Activated CD8-positive, alpha-beta memory T cell treated with anti-CD3 and anti-CD28 coated beads for 36 hours (primary cell): ENCODE data around the gene DUT. TPM values are rescaled to one million over a fixed set of nuclear protein-coding genes. Genes with fewer than 3 reads are reported as not detected.

Experiments used
- CTCF ChIA-PET: fragments of 350-600 bp; sonication (Branson Sonifier 250); formaldehyde crosslinking; loops from one replicate; lab custom pipeline; 2021; ENCODE audit warnings: antibody characterized with exemption; lab: Charles Lee
- POLR2A ChIA-PET: fragments of 350-600 bp; sonication (Branson Sonifier 250); formaldehyde crosslinking; loops from one replicate; lab custom pipeline; 2021; ENCODE audit warnings: antibody characterized with exemption; lab: Charles Lee
- total RNA-seq, 2 experiments: library from RNA; stranded (reverse); gene quantifications; one replicate each; pipeline ENCODE4 v1.2.3, GENCODE V29; 2021

DUT gene
- total RNA-seq = 100 to 1,000 TPM; 473 to 474 TPM

- ChIA-PET POLR2A (interaction anchor here (0.6 to 1.0 kb wide), 3 partner anchors 480 to 888 kb away, joined by 3 read pairs; no protein-coding TSS in a partner anchor), CTCF (interaction anchor here (1.3 kb wide), 1 partner anchor 10 kb away, joined by 5 read pairs; no protein-coding TSS in a partner anchor)
Measured at GRCh38 chr15:48330855-48331795, at the start of gene DUT. Gene DUT (plus strand): TSS chr15:48331429. CDS start chr15:48331516, 87 bp downstream.

GRCh38 chr15:48281674-48282073 lies 49.6 kb upstream of the DUT start:
- ChIA-PET POLR2A (no interaction called here), CTCF (no interaction called here)

- ChIA-PET POLR2A (no interaction called here), CTCF (no interaction called here)
Measured at GRCh38 chr15:48282216-48282615, 49.0 kb upstream of the DUT start.

GRCh38 chr15:48283396-48284145 lies 47.7 kb upstream of the DUT start:
- CTCF ChIA-PET = no interaction called here
- POLR2A ChIA-PET = interaction anchor here (0.5 kb wide), 1 partner anchor 425 kb away, joined by 3 read pairs; no protein-coding TSS in a partner anchor

GRCh38 chr15:48285329-48286214 lies 45.7 kb upstream of the DUT start:
- POLR2A ChIA-PET = no interaction called here
- CTCF ChIA-PET = interaction anchor here (0.6 to 1.5 kb wide), 4 partner anchors 9 to 980 kb away, joined by 3 to 6 read pairs (median 4); no protein-coding TSS in a partner anchor

- ChIA-PET CTCF (no interaction called here), POLR2A (no interaction called here)
Measured at GRCh38 chr15:48289628-48290027, 41.6 kb upstream of the DUT start.

GRCh38 chr15:48292458-48292857 lies 38.8 kb upstream of the DUT start:
- ChIA-PET POLR2A (no interaction called here), CTCF (no interaction called here)

- ChIA-PET CTCF (no interaction called here), POLR2A (no interaction called here)
Measured at GRCh38 chr15:48297668-48298067, 33.6 kb upstream of the DUT start.

- ChIA-PET POLR2A (no interaction called here), CTCF (no interaction called here)
Measured at GRCh38 chr15:48298914-48299313, 32.3 kb upstream of the DUT start.

GRCh38 chr15:48300038-48300437 lies 31.2 kb upstream of the DUT start:
- ChIA-PET CTCF (no interaction called here), POLR2A (no interaction called here)

GRCh38 chr15:48304398-48304797 lies 26.8 kb upstream of the DUT start:
- ChIA-PET CTCF (no interaction called here), POLR2A (no interaction called here)

- ChIA-PET POLR2A (interaction anchor here (0.7 kb wide), 1 partner anchor 52 kb away, joined by 3 read pairs; no protein-coding TSS in a partner anchor), CTCF (no interaction called here)
Measured at GRCh38 chr15:48306639-48307038, 24.6 kb upstream of the DUT start.

GRCh38 chr15:48307586-48307985 lies 23.6 kb upstream of the DUT start:
- POLR2A ChIA-PET = no interaction called here
- CTCF ChIA-PET = no interaction called here

- ChIA-PET POLR2A (no interaction called here), CTCF (no interaction called here)
Measured at GRCh38 chr15:48309740-48310139, 21.5 kb upstream of the DUT start.

GRCh38 chr15:48313216-48313615 lies 18.0 kb upstream of the DUT start:
- ChIA-PET CTCF (no interaction called here), POLR2A (no interaction called here)

- POLR2A ChIA-PET = no interaction called here
- CTCF ChIA-PET = no interaction called here
Measured at GRCh38 chr15:48315041-48315440, 16.2 kb upstream of the DUT start.

- POLR2A ChIA-PET = no interaction called here
- CTCF ChIA-PET = no interaction called here
Measured at GRCh38 chr15:48317221-48317620, 14.0 kb upstream of the DUT start.

- ChIA-PET CTCF (no interaction called here), POLR2A (no interaction called here)
Measured at GRCh38 chr15:48318131-48318530, 13.1 kb upstream of the DUT start.

- ChIA-PET POLR2A (no interaction called here), CTCF (no interaction called here)
Measured at GRCh38 chr15:48323294-48323693, 7.9 kb upstream of the DUT start.
